WTC11 (cell line): ENCODE data around the gene STPG3. TPM values are rescaled to one million over a fixed set of nuclear protein-coding genes. Genes with fewer than 3 reads are reported as not detected.
A peak's percentile ranks its signal among the peaks of the same experiment; 100 is the strongest.

Source experiments
- ATAC-seq: fragments of 200-7000 bp; cut with Tn5 transposase; 2 replicates; pipeline ENCODE4 v1.10.0; 2021; ENCODE audit warnings: mild to moderate bottlenecking, moderate library complexity
- CTCF ChIA-PET: fragments of 300-600 bp; sonication (Branson Sonifier 250); formaldehyde crosslinking; loops from one replicate; lab custom pipeline; 2021; ENCODE audit warnings: antibody characterized with exemption; lab: Charles Lee
- POLR2A ChIA-PET: fragments of 350-600 bp; sonication (Branson Sonifier 250); formaldehyde crosslinking; loops from one replicate; lab custom pipeline; 2021; ENCODE audit warnings: antibody characterized with exemption; lab: Charles Lee
- DNase-seq: peaks from one replicate; pipeline ENCODE4 v3.0.0; 2021; ENCODE audit warnings: low spot score
- H3K27ac Mint-ChIP-seq: 2 replicates; pipeline ENCODE4 v1.8.0; 2021; ENCODE audit warnings: mixed read lengths
- H3K27me3 Mint-ChIP-seq: 2 replicates; pipeline ENCODE4 v1.8.0; 2021; ENCODE audit warnings: low read depth, mild to moderate bottlenecking, moderate library complexity, mixed read lengths
- H3K36me3 Mint-ChIP-seq: 2 replicates; pipeline ENCODE4 v1.8.0; 2021; ENCODE audit warnings: mixed read lengths
- H3K4me1 Mint-ChIP-seq: 2 replicates; pipeline ENCODE4 v1.8.0; 2022; ENCODE audit warnings: mixed read lengths
- H3K4me3 Mint-ChIP-seq: 2 replicates; pipeline ENCODE4 v1.8.0; 2021; ENCODE audit warnings: mild to moderate bottlenecking, moderate library complexity, mixed read lengths
- H3K9me3 Mint-ChIP-seq: 2 replicates; pipeline ENCODE4 v1.8.0; 2021; ENCODE audit warnings: mixed read lengths
- CDX4 ChIP-seq: fragments of 250-450 bp; sonication (Bioruptor Pico); IDR thresholded peaks from 2 replicates; pipeline ENCODE4 v1.9.0; 2021; ENCODE audit warnings: moderate library complexity, mild to moderate bottlenecking, inconsistent platforms, borderline replicate concordance
- CREM ChIP-seq: sonication (generic); formaldehyde crosslinking; IDR thresholded peaks from 2 replicates; pipeline ENCODE4 v1.8.1; 2022; ENCODE audit warnings: mild to moderate bottlenecking, missing genetic modification reagents, moderate library complexity
- E2F5 ChIP-seq: sonication (generic); formaldehyde crosslinking; IDR thresholded peaks from 2 replicates; pipeline ENCODE4 v1.8.1; 2022; ENCODE audit warnings: mild to moderate bottlenecking, moderate library complexity, missing genetic modification reagents
- ETV6 ChIP-seq: sonication (generic); formaldehyde crosslinking; IDR thresholded peaks from 2 replicates; pipeline ENCODE4 v1.8.1; 2022; ENCODE audit warnings: mild to moderate bottlenecking, missing genetic modification reagents
- FOXP1 ChIP-seq: sonication (generic); formaldehyde crosslinking; IDR thresholded peaks from 2 replicates; pipeline ENCODE4 v1.8.0; 2022; ENCODE audit warnings: missing genetic modification reagents, mild to moderate bottlenecking, moderate library complexity, borderline replicate concordance
- FOXP4 ChIP-seq: sonication (generic); formaldehyde crosslinking; IDR thresholded peaks from 2 replicates; pipeline ENCODE4 v1.8.0; 2022; ENCODE audit warnings: mild to moderate bottlenecking, missing genetic modification reagents
- GABPB1 ChIP-seq: sonication (generic); formaldehyde crosslinking; IDR thresholded peaks from 2 replicates; pipeline ENCODE4 v1.8.1; 2023; ENCODE audit warnings: mild to moderate bottlenecking, missing genetic modification reagents
- GTF2I ChIP-seq: fragments of 250-450 bp; sonication (Bioruptor Pico); conservative IDR thresholded peaks from 2 replicates; pipeline ENCODE4 v1.4.0; 2021; ENCODE audit warnings: mild to moderate bottlenecking
- HMGXB4 ChIP-seq: sonication (generic); formaldehyde crosslinking; IDR thresholded peaks from 2 replicates; pipeline ENCODE4 v1.8.1; 2023; ENCODE audit warnings: mild to moderate bottlenecking, moderate library complexity, missing genetic modification reagents
- IRF1 ChIP-seq: sonication (generic); formaldehyde crosslinking; IDR thresholded peaks from 2 replicates; pipeline ENCODE4 v1.8.0; 2023; ENCODE audit warnings: missing genetic modification reagents
- JUN ChIP-seq: sonication (generic); formaldehyde crosslinking; IDR thresholded peaks from 2 replicates; pipeline ENCODE4 v1.8.0; 2023; ENCODE audit warnings: mild to moderate bottlenecking, missing genetic modification reagents
- MYBL2 ChIP-seq: sonication (generic); formaldehyde crosslinking; IDR thresholded peaks from 2 replicates; pipeline ENCODE4 v1.8.1; 2023; ENCODE audit warnings: mild to moderate bottlenecking, moderate library complexity, missing genetic modification reagents
- NFATC4 ChIP-seq: fragments of 250-450 bp; sonication (Bioruptor Pico); IDR thresholded peaks from 2 replicates; pipeline ENCODE4 v1.9.0; 2021; ENCODE audit warnings: mild to moderate bottlenecking
- STAT6 ChIP-seq: sonication (generic); formaldehyde crosslinking; conservative IDR thresholded peaks from 2 replicates; pipeline ENCODE4 v1.8.1; 2023; ENCODE audit warnings: mild to moderate bottlenecking, low read depth, missing genetic modification reagents, moderate library complexity
- ZBTB21 ChIP-seq: sonication (generic); formaldehyde crosslinking; IDR thresholded peaks from 2 replicates; pipeline ENCODE4 v1.8.1; 2023; ENCODE audit warnings: mild to moderate bottlenecking, missing genetic modification reagents, borderline replicate concordance
- ZNF263 ChIP-seq: sonication (generic); formaldehyde crosslinking; IDR thresholded peaks from 2 replicates; pipeline ENCODE4 v1.8.1; 2022; ENCODE audit warnings: low read depth, mild to moderate bottlenecking, moderate library complexity, missing genetic modification reagents
- ZNF281 ChIP-seq: sonication (generic); formaldehyde crosslinking; IDR thresholded peaks from 2 replicates; pipeline ENCODE4 v1.8.0; 2023; ENCODE audit warnings: mild to moderate bottlenecking, missing genetic modification reagents
- ZNF317 ChIP-seq: sonication (generic); formaldehyde crosslinking; IDR thresholded peaks from 2 replicates; pipeline ENCODE4 v1.8.1; 2023; ENCODE audit warnings: low read depth, mild to moderate bottlenecking, moderate library complexity, missing genetic modification reagents, borderline replicate concordance
- ZNF416 ChIP-seq: fragments of 250-450 bp; sonication (Bioruptor Pico); IDR thresholded peaks from 2 replicates; pipeline ENCODE4 v1.9.0; 2021; ENCODE audit warnings: mild to moderate bottlenecking, inconsistent platforms
- ZNF423 ChIP-seq: fragments of 250-450 bp; sonication (Bioruptor Pico); IDR thresholded peaks from 2 replicates; pipeline ENCODE4 v2.1.2; 2022; ENCODE audit warnings: mild to moderate bottlenecking, moderate library complexity
- ZNF671 ChIP-seq: fragments of 250-450 bp; sonication (Bioruptor Pico); IDR thresholded peaks from 2 replicates; pipeline ENCODE4 v1.8.0; 2021; ENCODE audit warnings: mild to moderate bottlenecking
- total RNA-seq: library from RNA; stranded (reverse); gene quantifications from 3 replicates; pipeline ENCODE4 v1.2.3, GENCODE V29; 2021

The STPG3 gene
- total RNA-seq, 1 experiment from 2014 or later: 0.26 TPM

- CTCF ChIA-PET: interaction anchor here (0.9 to 1.8 kb wide), 4 partner anchors 15 to 32 kb away, joined by 3 to 6 read pairs (median 4); partner anchors contain the start of gene SSNA1
- H3K4me3 Mint-ChIP-seq: peak within 1 kb of the TSS; percentile 97
- H3K36me3 Mint-ChIP-seq: peaks cover 24% of the 10 kb centered on the region
- peaks cover 31% of the 10 kb centered on the region for H3K4me1 Mint-ChIP-seq
- no peaks in the 10 kb centered on the region for H3K9me3 Mint-ChIP-seq
- DNase-seq (peak; percentile 95), ATAC-seq (peak; percentile 2; the same call in 1 of the 2 replicates)
- H3K27me3 Mint-ChIP-seq: no peaks in the 10 kb centered on the region
- peak within 1 kb of the TSS; percentile 82 for H3K27ac Mint-ChIP-seq
- POLR2A ChIA-PET: interaction anchor here (1.4 kb wide), 1 partner anchor 17 kb away, joined by 4 read pairs; the partner anchor contains the start of gene SSNA1
- TF ChIP-seq E2F5 (peak; percentile 95), MYBL2 (CRISPR knock-in tag) (peak; percentile 77; the same call in 1 of the 2 replicates), ZNF423 (CRISPR knock-in tag) (no peak), ZNF317 (no peak), ZBTB21 (CRISPR knock-in tag) (no peak), JUN (CRISPR knock-in tag) (no peak; the same call in 1 of the 2 replicates), STAT6 (CRISPR knock-in tag) (no peak), ZNF671 (CRISPR knock-in tag) (no peak), IRF1 (CRISPR knock-in tag) (no peak), GTF2I (CRISPR knock-in tag) (no peak), FOXP1 (CRISPR knock-in tag) (peak; percentile 79), CREM (CRISPR knock-in tag) (peak; percentile 99), CDX4 (no peak), GABPB1 (CRISPR knock-in tag) (peak; percentile 93), ZNF281 (CRISPR knock-in tag) (no peak; the same call in 1 of the 2 replicates), ZNF263 (CRISPR knock-in tag) (no peak), FOXP4 (peak; percentile 16), NFATC4 (CRISPR knock-in tag) (no peak), HMGXB4 (CRISPR knock-in tag) (peak; percentile 64; the same call in 1 of the 2 replicates), ZNF416 (no peak), ETV6 (no peak)
Measured at GRCh38 chr9:137205126-137206069, 45.7 kb upstream of the STPG3 start, which contains the start of the genes NDOR1 and TMEM203. Gene NDOR1, plus strand, starts transcription at chr9:137205700. Its CDS starts 78 bp downstream, at chr9:137205778. Gene TMEM203, minus strand, starts transcription at chr9:137205648. Its CDS starts 234 bp downstream, at chr9:137205414.
